IMR-90 (cell line): Measurements from ENCODE around the gene WBP2. TPM values are rescaled to one million over a fixed set of nuclear protein-coding genes. Genes with fewer than 3 reads are reported as not detected.

ENCODE experiments used
- ATAC-seq: fragments of 200-7000 bp; cut with Tn5 transposase; 2 replicates; pipeline ENCODE4 v1.9.1; 2020; ENCODE audit warnings: low read depth, mild to moderate bottlenecking, moderate library complexity
- BruUV-seq: library from RNA; stranded (reverse); fragments of 400-500 nt; replicated peaks from 2 replicates; lab custom pipeline; 2021; lab: Mats Ljungman, UMichigan
- CTCF ChIA-PET: fragments of 300-600 bp; formaldehyde crosslinking; extraction: SDS; loops from one replicate; lab custom pipeline; 2021; ENCODE audit warnings: antibody characterized with exemption; lab: Yijun Ruan, JAX
- POLR2A ChIA-PET: fragments of 300-600 bp; sonication (Branson Sonifier 250); formaldehyde crosslinking; loops from one replicate; lab custom pipeline; 2022; ENCODE audit warnings: antibody characterized with exemption; ENCODE audit not compliant: unreplicated experiment; lab: Charles Lee
- DNase-seq: peaks from one replicate; pipeline ENCODE4 v3.0.0; 2013
- H2AFZ ChIP-seq: replicated peaks from 2 replicates; pipeline ENCODE3; 2013; ENCODE audit warnings: low read length, mild to moderate bottlenecking; ENCODE audit not compliant: poor library complexity
- H2AK5ac ChIP-seq: 2 replicates; pipeline ENCODE4 v1.6.1; 2013; ENCODE audit warnings: low read depth, low read length, inconsistent platforms
- H2AK9ac ChIP-seq: replicated peaks from 2 replicates; pipeline ENCODE3; 2013; ENCODE audit warnings: mild to moderate bottlenecking, low read depth, low read length, moderate library complexity; ENCODE audit not compliant: poor library complexity
- H2BK120ac ChIP-seq: 2 replicates; pipeline ENCODE4 v1.6.1; 2013; ENCODE audit warnings: low read depth, low read length, inconsistent platforms
- H2BK15ac ChIP-seq: 3 replicates; pipeline ENCODE4 v1.6.1; 2013; ENCODE audit warnings: low read depth, low read length, inconsistent platforms
- H2BK20ac ChIP-seq: 2 replicates; pipeline ENCODE4 v1.6.1; 2013; ENCODE audit warnings: low read depth, mild to moderate bottlenecking, inconsistent platforms, low read length, moderate library complexity
- H2BK5ac ChIP-seq: 2 replicates; pipeline ENCODE4 v1.6.1; 2013; ENCODE audit warnings: mild to moderate bottlenecking, low read depth, low read length, inconsistent platforms; ENCODE audit not compliant: poor library complexity, severe bottlenecking
- H3K14ac ChIP-seq: replicated peaks from 2 replicates; pipeline ENCODE4 v1.6.1; 2013; ENCODE audit warnings: low read depth, low read length, inconsistent platforms
- H3K18ac ChIP-seq: 2 replicates; pipeline ENCODE4 v1.6.1; 2013; ENCODE audit warnings: low read depth, low read length, control low read depth
- H3K23ac ChIP-seq: 2 replicates; pipeline ENCODE4 v1.6.1; 2013; ENCODE audit warnings: low read depth, low read length, inconsistent platforms
- H3K27ac ChIP-seq: 2 replicates; pipeline ENCODE4 v1.5.1; 2013; ENCODE audit warnings: mild to moderate bottlenecking, control low read depth, low read length; ENCODE audit not compliant: insufficient read depth
- H3K27me3 ChIP-seq: 2 replicates; pipeline ENCODE4 v1.6.1; 2013; ENCODE audit warnings: low read length; ENCODE audit not compliant: control insufficient read depth, insufficient read depth
- H3K36me3 ChIP-seq: 2 replicates; pipeline ENCODE4 v1.6.1; 2013; ENCODE audit warnings: low read length, mixed read lengths; ENCODE audit not compliant: control insufficient read depth, insufficient read depth
- H3K4ac ChIP-seq: 2 replicates; pipeline ENCODE4 v1.6.1; 2013; ENCODE audit warnings: low read depth, low read length, inconsistent platforms
- H3K4me1 ChIP-seq: 2 replicates; pipeline ENCODE4 v1.6.1; 2013; ENCODE audit warnings: low read length, mixed read lengths; ENCODE audit not compliant: control insufficient read depth, insufficient read depth
- H3K4me2 ChIP-seq: 2 replicates; pipeline ENCODE4 v1.6.1; 2013; ENCODE audit warnings: low read depth, mild to moderate bottlenecking, control low read depth, low read length, moderate library complexity
- H3K4me3 ChIP-seq: 2 replicates; pipeline ENCODE4 v1.5.1; 2013; ENCODE audit warnings: low read depth, mild to moderate bottlenecking, control low read depth, low read length, moderate library complexity; ENCODE audit not compliant: insufficient read depth
- H3K56ac ChIP-seq: 2 replicates; pipeline ENCODE4 v1.6.1; 2013; ENCODE audit warnings: low read length, inconsistent platforms; ENCODE audit not compliant: insufficient read depth; ENCODE audit errors: extremely low read depth
- H3K79me1 ChIP-seq, 2 experiments: 2 replicates each; pipeline ENCODE4 v1.6.1; 2013; ENCODE audit warnings: low read length in 2 of 2, inconsistent platforms in 1 of 2, low read depth in 1 of 2
- H3K9ac ChIP-seq: 2 replicates; pipeline ENCODE4 v1.6.1; 2013; ENCODE audit warnings: low read depth, low read length, control low read depth
- H3K9me1 ChIP-seq: 2 replicates; pipeline ENCODE4 v1.6.1; 2013; ENCODE audit warnings: low read length, inconsistent platforms; ENCODE audit not compliant: insufficient read depth
- H3K9me3 ChIP-seq: 2 replicates; pipeline ENCODE4 v1.6.1; 2013; ENCODE audit warnings: low read length; ENCODE audit not compliant: control insufficient read depth, insufficient read depth
- H4K20me1 ChIP-seq: 2 replicates; pipeline ENCODE4 v1.6.1; 2013; ENCODE audit warnings: low read length, inconsistent platforms; ENCODE audit not compliant: insufficient read depth
- H4K5ac ChIP-seq: 2 replicates; pipeline ENCODE4 v1.6.1; 2013; ENCODE audit warnings: mild to moderate bottlenecking, low read depth, low read length, control low read depth
- H4K8ac ChIP-seq, 2 experiments: 2 replicates each; pipeline ENCODE4 v1.6.1; 2013; ENCODE audit warnings: low read depth in 2 of 2, low read length in 2 of 2, control low read depth in 1 of 2, inconsistent platforms in 1 of 2
- H4K91ac ChIP-seq: 2 replicates; pipeline ENCODE4 v1.6.1; 2013; ENCODE audit warnings: low read depth, low read length, inconsistent platforms; ENCODE audit not compliant: insufficient read depth
- CEBPB ChIP-seq: IDR thresholded peaks from 2 replicates; pipeline ENCODE4 v1.6.1; 2012; ENCODE audit warnings: low read depth, low read length, improper control_type of control experiment
- FOS ChIP-seq: fragments of 150-350 bp; IDR thresholded peaks from 2 replicates; pipeline ENCODE4 v1.6.1; 2016; ENCODE audit warnings: low read depth, low read length
- WGBS, 2 experiments: methylation state at CpG; one replicate each; pipeline versions ENCODE4 v1.1.5 to v1.1.7; 2013; ENCODE audit warnings: missing lambda C conversion rate in 2 of 2; ENCODE audit not compliant: insufficient read length in 1 of 2; ENCODE audit errors: extremely low coverage in 2 of 2; 5-methylcytosine and 5-hydroxymethylcytosine counted together
- dilution Hi-C: fragments of 300-500 bp; cut with HindIII; formaldehyde crosslinking; loops from one replicate; pipeline ENCODE4 v1.14.3; 2018; ENCODE audit warnings: low sequenced_read_pairs; ENCODE audit not compliant: unreplicated experiment
- in situ Hi-C: fragments of 300-500 bp; cut with MboI; formaldehyde crosslinking; loops from 3 replicates; pipeline ENCODE4 v1.14.3; 2019; ENCODE audit warnings: low sequenced_read_pairs, inconsistent platforms, mixed read lengths
- intact Hi-C: fragments of 100-400 bp; cut with micrococcal nuclease; formaldehyde crosslinking; loops from 2 replicates; pipeline ENCODE4 v1.10.0; 2022
- polyA plus RNA-seq, 3 experiments: library from polyadenylated mRNA; depleted of rRNA; stranded (reverse); fragments of >200 nt; gene quantifications; 2 replicates each; pipeline ENCODE4 v1.2.3, GENCODE V29; 2012; ENCODE audit warnings: low replicate concordance in 1 of 3
- total RNA-seq: library from RNA; depleted of rRNA; stranded (reverse); fragments of >200 nt; gene quantifications from 2 replicates; pipeline ENCODE4 v1.2.3, GENCODE V29; 2012

Gene WBP2
- total and polyA plus RNA-seq, 2 of the 4 experiments (the other 2 are of a cell fraction): 9.0 to 35.5 TPM

- TF ChIP-seq CEBPB (no peak), FOS (no peak)
- H3K27ac ChIP-seq: no peak overlapping the region
- no peak overlapping the region for H4K5ac ChIP-seq
- intact Hi-C loops (no loop called here), in situ Hi-C loops (no loop called here), dilution Hi-C loops (no loop called here)
- H2BK15ac ChIP-seq: no peak overlapping the region
- no peak overlapping the region for H4K91ac ChIP-seq
- no peak overlapping the region for H2AK5ac ChIP-seq
- H2BK20ac ChIP-seq: no peak overlapping the region
- H3K4ac ChIP-seq: no peak overlapping the region
- no peaks in the 10 kb centered on the region for H4K20me1 ChIP-seq
- no peak overlapping the region for H2BK120ac ChIP-seq
- no peak overlapping the region for H3K9ac ChIP-seq
- no peaks in the 10 kb centered on the region for H3K9me3 ChIP-seq
- no peak overlapping the region for H3K14ac ChIP-seq
- ChIA-PET CTCF (interaction anchor here (1.1 kb wide), 1 partner anchor 56 kb away, joined by 3 read pairs; no protein-coding TSS in a partner anchor), POLR2A (no interaction called here)
- H3K23ac ChIP-seq: no peak overlapping the region
- no peak for ATAC-seq
- peaks cover 3% of the 10 kb centered on the region for H3K4me1 ChIP-seq
- H3K4me3 ChIP-seq: no peak overlapping the region
- no CpG with 5 or more reads among the region's 15 CpGs for WGBS, 2 experiments
- no peak for DNase-seq
- H3K56ac ChIP-seq: no peak overlapping the region
- H2AFZ ChIP-seq: no peak overlapping the region
- H2AK9ac ChIP-seq: no peak overlapping the region
- no peak overlapping the region for H4K8ac ChIP-seq
- H3K79me1 ChIP-seq: no peaks in the 10 kb centered on the region
- H3K27me3 ChIP-seq: no peaks in the 10 kb centered on the region; the same call in 1 of the 2 replicates
- no peak overlapping the region for H3K18ac ChIP-seq
- H3K36me3 ChIP-seq: peaks cover 3% of the 10 kb centered on the region; the same call in 1 of the 2 replicates
- BruUV-seq: no TSS peak
- peaks cover 3% of the 10 kb centered on the region; the same call in 1 of the 2 replicates for H3K9me1 ChIP-seq
- no peak overlapping the region for H2BK5ac ChIP-seq
- H3K4me2 ChIP-seq: no peak overlapping the region
These were observed 24.0 kb downstream of the WBP2 start for GRCh38 chr17:75831032-75831571.
